ENCODE results near the gene ATP9A.
"Not testable (repeated sequence)": the region's sequence is repeated elsewhere in the genome, so short reads cannot be mapped to it uniquely, and the experiment has no call there.

Gene ATP9A

GRCh38 chr20:51732096-51732791 is 35.9 kb downstream of the ATP9A start:
- DNase-seq (ENCODE audit: low read depth) = peak; percentile 76
- peak overlapping the region; percentile 29 for H3K4me3 ChIP-seq (ENCODE audit: low read depth, low read length)
- no peak for TF ChIP-seq CTCF (conservative IDR thresholded peaks at IDR 0.05; ENCODE audit: low read depth, low read length)

- peak; percentile 47 for DNase-seq (ENCODE audit: low read depth)
- H3K4me3 ChIP-seq (ENCODE audit: low read depth, low read length) = peak overlapping the region; percentile 29
- no peak for TF ChIP-seq CTCF (conservative IDR thresholded peaks at IDR 0.05; ENCODE audit: low read depth, low read length)
Measured at GRCh38 chr20:51731731-51732095, 36.5 kb downstream of the ATP9A start.

- no peak for TF ChIP-seq CTCF (conservative IDR thresholded peaks at IDR 0.05; ENCODE audit: low read depth, low read length)
- H3K4me3 ChIP-seq (ENCODE audit: low read depth, low read length) = no peak overlapping the region
- DNase-seq (ENCODE audit: low read depth) = no peak
Measured at GRCh38 chr20:51729771-51730170, 38.4 kb downstream of the ATP9A start.

- no peak for TF ChIP-seq CTCF (conservative IDR thresholded peaks at IDR 0.05; ENCODE audit: low read depth, low read length)
- no peak for DNase-seq (ENCODE audit: low read depth)
Measured at GRCh38 chr20:51728737-51729136, 39.5 kb downstream of the ATP9A start.

GRCh38 chr20:51727872-51728271 is 40.3 kb downstream of the ATP9A start:
- no peak for DNase-seq (ENCODE audit: low read depth)
- no peak for TF ChIP-seq CTCF (conservative IDR thresholded peaks at IDR 0.05; ENCODE audit: low read depth, low read length)
- no peak overlapping the region for H3K4me3 ChIP-seq (ENCODE audit: low read depth, low read length)

More at GRCh38 chr20:51728737-51729136, 39.5 kb downstream of the ATP9A start:
- H3K4me3 ChIP-seq (ENCODE audit: low read depth, low read length) = no peak overlapping the region

- no peak for TF ChIP-seq CTCF (conservative IDR thresholded peaks at IDR 0.05; ENCODE audit: low read depth, low read length)
- DNase-seq (ENCODE audit: low read depth) = no peak
- H3K4me3 ChIP-seq (ENCODE audit: low read depth, low read length) = no peak overlapping the region
Measured at GRCh38 chr20:51725584-51726176, 42.5 kb downstream of the ATP9A start.

GRCh38 chr20:51723026-51723425 is 45.2 kb downstream of the ATP9A start:
- not testable (repeated sequence) for H3K4me3 ChIP-seq (ENCODE audit: low read depth, low read length); DNase-seq (ENCODE audit: low read depth)

- DNase-seq (ENCODE audit: low read depth); H3K4me3 ChIP-seq (ENCODE audit: low read depth, low read length): not testable (repeated sequence)
Measured at GRCh38 chr20:51722246-51722645, 45.9 kb downstream of the ATP9A start.

Measured in choroid plexus epithelial cell (primary cell).